GM12878 (cell line): ENCODE results near the gene PNMA1. TPM values are rescaled to one million over a fixed set of nuclear protein-coding genes. Genes with fewer than 3 reads are reported as not detected.
A peak's percentile ranks its signal among the peaks of the same experiment; 100 is the strongest.

ENCODE experiments used
- ATAC-seq: fragments of 200-7000 bp; cut with Tn5 transposase; 3 replicates; pipeline ENCODE4 v1.9.1; 2020; ENCODE audit warnings: mild to moderate bottlenecking, moderate library complexity
- BruUV-seq: library from RNA; stranded (reverse); fragments of 400-500 nt; replicated peaks from 2 replicates; lab custom pipeline; 2021; lab: Mats Ljungman, UMichigan
- CTCF ChIA-PET: fragments of 300-600 bp; sonication (Branson Sonifier 250); formaldehyde crosslinking; extraction: SDS; loops from one replicate; lab custom pipeline; 2021; ENCODE audit warnings: inconsistent platforms; lab: Yijun Ruan, JAX
- POLR2A ChIA-PET: fragments of 350-600 bp; formaldehyde crosslinking; extraction: SDS; loops from one replicate; lab custom pipeline; 2021; ENCODE audit warnings: inconsistent platforms; lab: Charles Lee
- RAD21 ChIA-PET: fragments of 300-600 bp; sonication (Branson Sonifier 250); formaldehyde crosslinking; loops from one replicate; lab custom pipeline; 2023; ENCODE audit warnings: antibody characterized with exemption; ENCODE audit not compliant: unreplicated experiment; lab: Charles Lee
- SMC1A ChIA-PET: fragments of 300-600 bp; sonication (Branson Sonifier 250); formaldehyde crosslinking; loops from one replicate; lab custom pipeline; 2023; ENCODE audit not compliant: unreplicated experiment, uncharacterized antibody; lab: Charles Lee
- DNase-seq: peaks from one replicate; pipeline ENCODE4 v3.0.0-alpha.2; 2011; ENCODE audit warnings: low read depth, low spot score
- FAIRE-seq: peaks from 3 replicates; lab custom pipeline; 2011; peaks lifted over from hg19 to GRCh38; lab: Jason Lieb, UNC
- H2AFZ ChIP-seq: 2 replicates; pipeline ENCODE4 v1.6.0; 2011; ENCODE audit warnings: low read depth, low read length, control low read depth; ENCODE audit not compliant: control insufficient read depth
- H3K27ac ChIP-seq: 2 replicates; pipeline ENCODE4 v1.5.1; 2011; ENCODE audit warnings: control low read depth; ENCODE audit not compliant: control insufficient read depth, insufficient read depth
- H3K27me3 ChIP-seq, 2 experiments: replicated peaks in 1 of 2; 2 replicates each; pipeline versions ENCODE4 v1.6.0 to v1.6.1; 2011; ENCODE audit warnings: low read length in 1 of 2; ENCODE audit not compliant: control insufficient read depth in 2 of 2, insufficient read depth in 2 of 2
- H3K36me3 ChIP-seq, 2 experiments: 2 replicates each; pipeline ENCODE4 v1.5.1; 2011; ENCODE audit warnings: low read length in 1 of 2; ENCODE audit not compliant: control insufficient read depth in 2 of 2, insufficient read depth in 2 of 2
- H3K4me1 ChIP-seq: 2 replicates; pipeline ENCODE4 v1.6.1; 2011; ENCODE audit warnings: mild to moderate bottlenecking, low read length, moderate library complexity, mixed read lengths; ENCODE audit not compliant: control insufficient read depth, insufficient read depth
- H3K4me2 ChIP-seq: 2 replicates; pipeline ENCODE4 v1.6.0; 2011; ENCODE audit warnings: control low read depth; ENCODE audit not compliant: control insufficient read depth, insufficient read depth
- H3K4me3 ChIP-seq: fragments of 200-600 bp; sonication (generic); 2 replicates; pipeline ENCODE4 v1.5.1; 2016
- H3K79me2 ChIP-seq: 2 replicates; pipeline ENCODE4 v1.6.0; 2011; ENCODE audit warnings: low read length; ENCODE audit not compliant: control insufficient read depth, insufficient read depth
- H3K9ac ChIP-seq: 2 replicates; pipeline ENCODE4 v1.8.0; 2011; ENCODE audit warnings: low read length, control low read depth, mixed read lengths; ENCODE audit not compliant: control insufficient read depth, insufficient read depth
- H3K9me3 ChIP-seq: replicated peaks from 3 replicates; pipeline ENCODE4 v1.5.1; 2011; ENCODE audit warnings: mild to moderate bottlenecking, low read length; ENCODE audit not compliant: control insufficient read depth, insufficient read depth
- H4K20me1 ChIP-seq: 2 replicates; pipeline ENCODE4 v1.6.0; 2011; ENCODE audit not compliant: control insufficient read depth, insufficient read depth
- ESRRA ChIP-seq: IDR thresholded peaks from 2 replicates; pipeline ENCODE4 v1.6.1; 2012; ENCODE audit warnings: mild to moderate bottlenecking, low read length, improper control_type of control experiment
- POLR2A ChIP-seq: IDR thresholded peaks from 2 replicates; pipeline ENCODE4 v1.6.1; 2011; ENCODE audit warnings: low read depth, mild to moderate bottlenecking, low read length
- WGBS: methylation state at CpG from one replicate; pipeline ENCODE4 v1.1.6; 2016; ENCODE audit warnings: low lambda C conversion rate; ENCODE audit not compliant: insufficient replicate concordance, insufficient coverage; ENCODE audit errors: missing lambda C conversion rate; 5-methylcytosine and 5-hydroxymethylcytosine counted together
- in situ Hi-C: fragments of 300-500 bp; cut with MboI; formaldehyde crosslinking; loops from 9 replicates; pipeline ENCODE4 v1.14.3; 2018; ENCODE audit warnings: mixed read lengths
- intact Hi-C: fragments of 100-400 bp; cut with micrococcal nuclease; formaldehyde crosslinking; loops from one replicate; pipeline ENCODE4 v1.14.2; 2022; ENCODE audit not compliant: unreplicated experiment
- polyA plus RNA-seq, 11 experiments: library from polyadenylated mRNA; depleted of rRNA in 4 of 11; unstranded in 6 of 11; stranded (reverse) in 5 of 11; fragments of >200 nt; fragmentation: Nextera tagmentation in 4 of 11; fragmentation: Illumina TruSeq in 1 of 11; extraction: Ambion mirVana in 4 of 11; extraction: Trizol in 1 of 11; gene quantifications; 1 replicate in 1 of 11; 2 replicates in 10 of 11; pipeline versions ENCODE4 v1.2.1 to v1.2.3, GENCODE V29; 2011 to 2016; ENCODE audit warnings: inconsistent platforms in 2 of 11, missing spikeins in 2 of 11, low read depth in 1 of 11
- total RNA-seq, 4 experiments: library from RNA; depleted of rRNA in 3 of 4; stranded (reverse); fragments of >200 nt in 3 of 4; fragmentation: Illumina TruSeq in 1 of 4; extraction: Trizol in 1 of 4; gene quantifications; 2 replicates each; pipeline versions ENCODE4 v1.2.1 to v1.2.3, GENCODE V29; 2013 to 2021
- TF ChIP-seq, protein P1 (sequence below): fragments of 450-650 bp; formaldehyde crosslinking; IDR thresholded peaks from 2 replicates; pipeline ENCODE4 v1.4.0; 2020; ENCODE audit warnings: mild to moderate bottlenecking, moderate library complexity

The PNMA1 gene
- total and polyA plus RNA-seq, 10 of the 15 experiments (the other 5 are each of a cell fraction or from before 2014, with no cell fraction given) = 1.8 to 39.3 (median 11.1) TPM

DNA sequence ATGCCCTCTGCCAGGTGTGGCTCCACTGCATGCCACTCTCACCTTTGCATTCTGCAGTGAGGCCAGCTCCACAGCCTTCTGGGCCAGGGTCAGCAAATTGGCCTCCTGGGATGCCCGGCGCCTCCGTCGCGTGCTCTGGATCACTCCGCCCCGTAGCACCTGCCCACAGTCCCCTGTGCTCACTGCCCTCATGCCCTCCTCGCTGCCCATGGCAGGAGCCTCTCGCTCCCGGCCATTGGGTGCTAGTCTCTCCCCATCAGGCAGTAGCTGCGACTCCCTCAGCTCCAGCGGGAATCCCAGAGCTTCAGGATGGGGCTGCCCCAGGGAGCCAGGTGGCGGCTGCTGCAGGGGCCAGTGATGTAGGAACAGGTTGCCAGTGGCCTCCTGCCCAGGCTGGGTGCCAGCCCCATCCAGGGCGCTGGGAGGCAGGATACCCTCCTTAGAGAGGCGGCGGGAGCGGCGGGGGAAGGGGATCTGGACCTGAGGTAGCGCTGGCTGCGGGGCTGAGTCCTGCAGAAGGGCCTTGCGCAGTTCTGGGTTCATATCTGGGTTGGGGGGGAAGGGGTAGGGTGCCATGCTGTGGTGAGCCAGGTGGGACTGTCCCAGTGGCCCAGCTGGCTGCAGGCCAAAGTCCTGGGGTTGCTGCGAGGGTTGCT lies 24.5 kb upstream of the PNMA1 start:
- H3K4me1 ChIP-seq = peaks cover 28% of the 10 kb centered on the region
- no TSS peak for BruUV-seq
- intact Hi-C loops (no loop called here), in situ Hi-C loops (loop anchor here (25.0 kb wide), 1 partner anchor 299 kb away; no protein-coding TSS in a partner anchor)
- no peak overlapping the region for H3K27ac ChIP-seq
- no peak overlapping the region for H2AFZ ChIP-seq
- SMC1A ChIA-PET = no interaction called here
- peaks cover 13% of the 10 kb centered on the region for H4K20me1 ChIP-seq
- no peak for DNase-seq
- RAD21 ChIA-PET = no interaction called here
- WGBS = 98% methylated on average over 20 of the region's 22 CpGs
- H3K27me3 ChIP-seq = no peaks in the 10 kb centered on the region
- peak; percentile 68 for TF ChIP-seq POLR2A
- TF ChIP-seq ESRRA = no peak
- TF ChIP-seq, protein P1, sequence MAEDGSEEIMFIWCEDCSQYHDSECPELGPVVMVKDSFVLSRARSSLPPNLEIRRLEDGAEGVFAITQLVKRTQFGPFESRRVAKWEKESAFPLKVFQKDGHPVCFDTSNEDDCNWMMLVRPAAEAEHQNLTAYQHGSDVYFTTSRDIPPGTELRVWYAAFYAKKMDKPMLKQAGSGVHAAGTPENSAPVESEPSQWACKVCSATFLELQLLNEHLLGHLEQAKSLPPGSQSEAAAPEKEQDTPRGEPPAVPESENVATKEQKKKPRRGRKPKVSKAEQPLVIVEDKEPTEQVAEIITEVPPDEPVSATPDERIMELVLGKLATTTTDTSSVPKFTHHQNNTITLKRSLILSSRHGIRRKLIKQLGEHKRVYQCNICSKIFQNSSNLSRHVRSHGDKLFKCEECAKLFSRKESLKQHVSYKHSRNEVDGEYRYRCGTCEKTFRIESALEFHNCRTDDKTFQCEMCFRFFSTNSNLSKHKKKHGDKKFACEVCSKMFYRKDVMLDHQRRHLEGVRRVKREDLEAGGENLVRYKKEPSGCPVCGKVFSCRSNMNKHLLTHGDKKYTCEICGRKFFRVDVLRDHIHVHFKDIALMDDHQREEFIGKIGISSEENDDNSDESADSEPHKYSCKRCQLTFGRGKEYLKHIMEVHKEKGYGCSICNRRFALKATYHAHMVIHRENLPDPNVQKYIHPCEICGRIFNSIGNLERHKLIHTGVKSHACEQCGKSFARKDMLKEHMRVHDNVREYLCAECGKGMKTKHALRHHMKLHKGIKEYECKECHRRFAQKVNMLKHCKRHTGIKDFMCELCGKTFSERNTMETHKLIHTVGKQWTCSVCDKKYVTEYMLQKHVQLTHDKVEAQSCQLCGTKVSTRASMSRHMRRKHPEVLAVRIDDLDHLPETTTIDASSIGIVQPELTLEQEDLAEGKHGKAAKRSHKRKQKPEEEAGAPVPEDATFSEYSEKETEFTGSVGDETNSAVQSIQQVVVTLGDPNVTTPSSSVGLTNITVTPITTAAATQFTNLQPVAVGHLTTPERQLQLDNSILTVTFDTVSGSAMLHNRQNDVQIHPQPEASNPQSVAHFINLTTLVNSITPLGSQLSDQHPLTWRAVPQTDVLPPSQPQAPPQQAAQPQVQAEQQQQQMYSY (CRISPR knock-in tag) = no peak
- TF ChIP-seq, all 136 proteins: peak for 1
- POLR2A ChIA-PET = interaction anchor here (0.5 kb wide), 1 partner anchor 48 kb away, joined by 3 read pairs; no protein-coding TSS in a partner anchor
- no peaks in the 10 kb centered on the region for H3K9me3 ChIP-seq
- no peak for FAIRE-seq
- peaks cover 38 to 44% of the 10 kb centered on the region in 2 experiments for H3K36me3 ChIP-seq
- no peak overlapping the region for H3K4me2 ChIP-seq
- CTCF ChIA-PET = interaction anchor here (1.5 to 1.6 kb wide), 2 partner anchors 9 to 10 kb away, joined by 3 to 7 read pairs; no protein-coding TSS in a partner anchor
- no peak for ATAC-seq
- H3K79me2 ChIP-seq = peaks cover 55% of the 10 kb centered on the region
- H3K4me3 ChIP-seq = no peak overlapping the region
- no peak overlapping the region for H3K9ac ChIP-seq
